ENCODE data around the gene TBX15.

The TBX15 gene

GRCh38 chr1:119001181-119002027, 13.3 kb upstream of the TBX15 start:
- no peak for DNase-seq

GRCh38 chr1:119000371-119001180, 12.4 kb upstream of the TBX15 start:
- no peak for DNase-seq

- no peak for DNase-seq
These were observed 11.4 kb upstream of the TBX15 start for GRCh38 chr1:118999348-119000071.

GRCh38 chr1:118998171-118998570, 10.0 kb upstream of the TBX15 start:
- no peak for DNase-seq

GRCh38 chr1:118997225-118997624, 9.1 kb upstream of the TBX15 start:
- DNase-seq, result no peak

- DNase-seq, result no peak
These were observed 7.3 kb upstream of the TBX15 start for GRCh38 chr1:118995312-118996016.

GRCh38 chr1:118993700-118994026, 5.5 kb upstream of the TBX15 start:
- DNase-seq, result peak; percentile 34

- no peak for DNase-seq
These were observed 4.9 kb upstream of the TBX15 start for GRCh38 chr1:118992868-118993699.

- no peak for DNase-seq
These were observed 4.2 kb upstream of the TBX15 start for GRCh38 chr1:118992237-118992825.

- no peak for DNase-seq
These were observed 3.3 kb upstream of the TBX15 start for GRCh38 chr1:118991448-118991847.

- no peak for DNase-seq
These were observed 2.5 kb upstream of the TBX15 start for GRCh38 chr1:118990513-118991152.

- no peak for DNase-seq
These were observed 1.8 kb upstream of the TBX15 start for GRCh38 chr1:118989878-118990378.

- DNase-seq, result no peak
These were observed 1.1 kb upstream of the TBX15 start for GRCh38 chr1:118989006-118989815.

GRCh38 chr1:118987468-118988185, 516 bp downstream of the TBX15 start:
- DNase-seq, result no peak

GRCh38 chr1:118986555-118987467, 1.3 kb downstream of the TBX15 start:
- no peak for DNase-seq

GRCh38 chr1:118985640-118986554, 2.2 kb downstream of the TBX15 start:
- no peak for DNase-seq

Data from OCI-M1 (cell line).